SU-DHL-6 (cell line): ENCODE data around the gene KRTAP9-1.

ENCODE experiments used
- H2AFZ ChIP-seq: fragments of 200-600 bp; sonication (generic); 2 replicates; pipeline ENCODE4 v1.6.1; 2014; ENCODE audit warnings: low read depth, mild to moderate bottlenecking, moderate library complexity, mixed read lengths, antibody characterized with exemption, low read length; ENCODE audit not compliant: severe bottlenecking
- H3F3A ChIP-seq: fragments of 200-600 bp; shearing (Covaris generic); 2 replicates; pipeline ENCODE4 v1.6.0; 2016; ENCODE audit warnings: antibody characterized with exemption, mild to moderate bottlenecking; ENCODE audit not compliant: insufficient read depth
- H3K27ac ChIP-seq: fragments of 200-600 bp; sonication (generic); 2 replicates; pipeline ENCODE4 v1.5.1; 2016; ENCODE audit warnings: low read depth, mild to moderate bottlenecking, low read length, moderate library complexity, mixed read lengths
- H3K27me3 ChIP-seq: fragments of 200-600 bp; sonication (generic), shearing (Covaris generic); 2 replicates; pipeline ENCODE4 v1.6.0; 2014; ENCODE audit warnings: mild to moderate bottlenecking, low read length
- H3K36me3 ChIP-seq: fragments of 200-600 bp; sonication (generic); 2 replicates; pipeline ENCODE4 v1.6.1; 2014; ENCODE audit warnings: mild to moderate bottlenecking, low read length, mixed read lengths
- H3K4me2 ChIP-seq: fragments of 300-600, 200-600 bp; shearing (Covaris generic), sonication (generic); 2 replicates; pipeline ENCODE4 v1.6.0; 2014; ENCODE audit warnings: low read length, low read depth, mild to moderate bottlenecking; ENCODE audit not compliant: poor library complexity, severe bottlenecking
- H3K4me3 ChIP-seq: fragments of 200-600 bp; sonication (generic); 2 replicates; pipeline ENCODE4 v1.5.1; 2014; ENCODE audit warnings: antibody characterized with exemption, low read length, mild to moderate bottlenecking, mixed read lengths; ENCODE audit not compliant: insufficient read depth, poor library complexity, severe bottlenecking
- H3K79me2 ChIP-seq: fragments of 200-600 bp; sonication (generic); 2 replicates; pipeline ENCODE4 v1.6.1; 2014; ENCODE audit warnings: mild to moderate bottlenecking, low read length, moderate library complexity; ENCODE audit not compliant: insufficient read depth
- H3K9ac ChIP-seq: fragments of 200-600 bp; sonication (generic); 2 replicates; pipeline ENCODE4 v1.7.0; 2014; ENCODE audit warnings: mild to moderate bottlenecking, low read length
- H3K9me2 ChIP-seq: fragments of 200-600 bp; sonication (generic); replicated peaks from 2 replicates; pipeline ENCODE4 v1.6.1; 2014; ENCODE audit warnings: low read length; ENCODE audit not compliant: insufficient read depth
- H3K9me3 ChIP-seq: fragments of 200-600 bp; sonication (generic); 2 replicates; pipeline ENCODE4 v1.6.1; 2014; ENCODE audit warnings: low read length, mixed read lengths; ENCODE audit not compliant: insufficient read depth
- H4K20me1 ChIP-seq: fragments of 200-600 bp; sonication (generic); 2 replicates; pipeline ENCODE4 v1.6.1; 2014; ENCODE audit warnings: low read depth, mild to moderate bottlenecking, antibody characterized with exemption, low read length, moderate library complexity, mixed read lengths
- EZH2phosphoT487 ChIP-seq: fragments of 200-600 bp; sonication (generic), shearing (Covaris generic); conservative IDR thresholded peaks from 2 replicates; pipeline ENCODE4 v1.6.1; 2018; ENCODE audit warnings: mild to moderate bottlenecking, antibody characterized with exemption, low read length, moderate library complexity, mixed read lengths
- TF ChIP-seq, protein P1 (sequence below): fragments of 200-600 bp; sonication (generic); IDR thresholded peaks from one replicate; pipeline ENCODE4 v1.5.1; 2017; ENCODE audit warnings: antibody characterized with exemption, mild to moderate bottlenecking, low read length, moderate library complexity; ENCODE audit not compliant: insufficient read depth, poor library complexity, severe bottlenecking

The KRTAP9-1 gene

DNA sequence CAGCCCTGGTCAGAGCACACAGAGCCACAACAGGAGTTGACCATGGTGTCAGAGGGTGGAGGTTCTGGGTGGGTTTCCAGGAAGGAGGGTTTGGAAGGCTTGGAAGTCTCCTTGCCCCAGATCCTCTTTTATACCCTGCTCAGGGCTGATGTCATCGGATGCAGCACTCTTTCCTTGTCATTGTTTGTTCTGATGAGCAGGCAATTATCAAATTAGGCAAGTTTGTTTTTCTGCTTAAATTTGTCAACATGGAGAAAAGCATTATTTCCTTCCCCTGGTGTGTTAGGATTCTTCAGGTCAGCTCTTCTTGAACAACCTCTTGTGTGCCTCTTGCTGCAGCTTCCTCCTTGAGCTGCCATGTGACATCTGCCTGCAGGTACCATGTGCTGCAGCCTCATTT lies 29.0 kb upstream of the KRTAP9-1 start, which contains the start of gene KRTAP4-4:
Gene KRTAP4-4, minus strand, starts transcription at position 101 of the 400 bp plus-strand sequence. Its CDS starts 57 bp downstream, at position 44.
- 0 out of 2 replicates have a peak, but pooled peaks cover 2% of the 10 kb centered on the region for H3K27me3 ChIP-seq
- H3F3A ChIP-seq, result no peaks in the 10 kb centered on the region
- no peaks in the 10 kb centered on the region for H3K36me3 ChIP-seq
- H3K4me3 ChIP-seq, result no peak within 1 kb of the TSS
- H4K20me1 ChIP-seq, result no peaks in the 10 kb centered on the region
- H3K9me3 ChIP-seq, result no peaks in the 10 kb centered on the region
- no peak within 1 kb of the TSS for H3K27ac ChIP-seq
- TF ChIP-seq EZH2phosphoT487, result no peak
- TF ChIP-seq, protein P1, sequence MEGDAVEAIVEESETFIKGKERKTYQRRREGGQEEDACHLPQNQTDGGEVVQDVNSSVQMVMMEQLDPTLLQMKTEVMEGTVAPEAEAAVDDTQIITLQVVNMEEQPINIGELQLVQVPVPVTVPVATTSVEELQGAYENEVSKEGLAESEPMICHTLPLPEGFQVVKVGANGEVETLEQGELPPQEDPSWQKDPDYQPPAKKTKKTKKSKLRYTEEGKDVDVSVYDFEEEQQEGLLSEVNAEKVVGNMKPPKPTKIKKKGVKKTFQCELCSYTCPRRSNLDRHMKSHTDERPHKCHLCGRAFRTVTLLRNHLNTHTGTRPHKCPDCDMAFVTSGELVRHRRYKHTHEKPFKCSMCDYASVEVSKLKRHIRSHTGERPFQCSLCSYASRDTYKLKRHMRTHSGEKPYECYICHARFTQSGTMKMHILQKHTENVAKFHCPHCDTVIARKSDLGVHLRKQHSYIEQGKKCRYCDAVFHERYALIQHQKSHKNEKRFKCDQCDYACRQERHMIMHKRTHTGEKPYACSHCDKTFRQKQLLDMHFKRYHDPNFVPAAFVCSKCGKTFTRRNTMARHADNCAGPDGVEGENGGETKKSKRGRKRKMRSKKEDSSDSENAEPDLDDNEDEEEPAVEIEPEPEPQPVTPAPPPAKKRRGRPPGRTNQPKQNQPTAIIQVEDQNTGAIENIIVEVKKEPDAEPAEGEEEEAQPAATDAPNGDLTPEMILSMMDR, result no peak
- no peaks in the 10 kb centered on the region for H3K9me2 ChIP-seq
- no peak within 1 kb of the TSS for H2AFZ ChIP-seq
- H3K9ac ChIP-seq, result no peak within 1 kb of the TSS
- H3K79me2 ChIP-seq, result no peaks in the 10 kb centered on the region
- no peak within 1 kb of the TSS for H3K4me2 ChIP-seq

DNA sequence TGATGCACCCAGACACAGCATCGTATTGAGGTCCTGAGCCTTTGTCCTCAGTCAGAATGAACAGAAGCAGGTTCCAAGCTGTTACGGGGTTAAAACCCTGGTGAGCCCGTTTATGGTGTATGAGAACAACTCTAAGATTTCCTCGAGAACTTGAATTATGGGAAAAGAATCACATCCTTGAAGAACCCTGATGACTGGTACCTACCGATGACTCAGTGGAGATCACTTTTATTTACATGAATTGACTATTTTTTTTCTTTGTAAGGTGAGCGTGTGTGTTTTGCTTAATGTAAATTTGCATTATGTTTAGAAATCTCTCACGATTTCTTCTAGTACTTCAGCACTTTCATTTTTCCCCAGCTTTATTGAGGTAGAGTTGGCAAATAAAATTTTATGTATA lies 25.9 kb upstream of the KRTAP9-1 start:
- Histone ChIP-seq H3K9me2 (no peaks in the 10 kb centered on the region), H3K4me2 (no peak overlapping the region), H3K27ac (no peak overlapping the region)

DNA sequence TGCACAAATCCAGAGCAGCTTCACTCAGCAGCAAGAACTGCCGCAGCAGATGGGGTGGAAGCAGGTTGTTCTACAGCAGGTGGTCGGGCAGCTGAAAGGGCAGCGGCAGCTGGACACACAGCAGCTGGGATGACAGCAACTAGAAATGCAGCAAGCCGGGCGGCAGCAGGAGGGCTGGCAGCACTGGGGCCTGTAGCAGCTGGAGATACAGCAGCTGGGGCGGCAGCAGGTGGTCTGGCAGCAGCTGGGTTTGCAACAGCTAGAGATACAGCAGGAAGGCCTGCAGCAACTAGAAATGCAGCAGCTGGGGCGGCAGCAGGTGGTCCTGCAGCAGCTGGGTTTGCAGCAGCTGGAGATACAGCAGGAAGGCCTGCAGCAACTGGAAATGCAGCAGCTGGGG lies 22.1 kb upstream of the KRTAP9-1 start:
- no peaks in the 10 kb centered on the region for H4K20me1 ChIP-seq
- H3K27me3 ChIP-seq, result no peaks in the 10 kb centered on the region
- TF ChIP-seq, protein P1, result no peak
- no peak for TF ChIP-seq EZH2phosphoT487
- H3F3A ChIP-seq, result no peaks in the 10 kb centered on the region
- no peak overlapping the region for H3K27ac ChIP-seq
- H3K79me2 ChIP-seq, result no peaks in the 10 kb centered on the region
- no peaks in the 10 kb centered on the region for H3K36me3 ChIP-seq
- no peak overlapping the region for H2AFZ ChIP-seq
- no peak overlapping the region for H3K4me3 ChIP-seq
- no peaks in the 10 kb centered on the region for H3K9me2 ChIP-seq
- no peaks in the 10 kb centered on the region for H3K9me3 ChIP-seq
- no peak overlapping the region for H3K9ac ChIP-seq
- H3K4me2 ChIP-seq, result no peak overlapping the region

More for the DNA sequence above, 25.9 kb upstream of the KRTAP9-1 start:
- no peaks in the 10 kb centered on the region for H4K20me1 ChIP-seq
- no peak for TF ChIP-seq EZH2phosphoT487
- TF ChIP-seq, protein P1, result no peak
- H3K36me3 ChIP-seq, result no peaks in the 10 kb centered on the region
- no peak overlapping the region for H3K9ac ChIP-seq
- H3K9me3 ChIP-seq, result no peaks in the 10 kb centered on the region
- H3K27me3 ChIP-seq, result 0 out of 2 replicates have a peak, but pooled peaks cover 2% of the 10 kb centered on the region
- H2AFZ ChIP-seq, result no peak overlapping the region
- H3K79me2 ChIP-seq, result no peaks in the 10 kb centered on the region
- no peak overlapping the region for H3K4me3 ChIP-seq
- H3F3A ChIP-seq, result no peaks in the 10 kb centered on the region
